ENCODE results near the gene USP6NL.
"Not testable (repeated sequence)": the region's sequence is repeated elsewhere in the genome, so short reads cannot be mapped to it uniquely, and the experiment has no call there.

USP6NL gene

DNA sequence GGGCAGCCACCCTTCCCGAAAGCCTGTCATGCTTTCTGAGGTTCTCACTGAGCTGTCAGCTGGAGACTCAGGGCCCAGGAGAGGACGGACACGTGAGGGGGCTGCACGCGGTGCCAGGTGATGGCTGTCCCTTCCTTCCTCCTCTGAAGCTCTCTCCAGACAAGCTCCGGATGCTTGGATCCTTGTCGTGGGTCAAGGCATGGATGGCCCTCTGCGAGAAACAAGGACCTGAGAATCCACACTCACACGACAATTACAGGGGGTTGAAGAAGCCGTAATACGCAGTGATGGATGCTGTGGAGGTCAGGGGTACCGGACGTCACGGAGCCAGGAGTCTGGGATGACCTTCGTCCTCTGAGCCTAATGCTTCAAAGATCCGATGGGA lies 170.3 kb downstream of the USP6NL start:
- no peak for DNase-seq

DNA sequence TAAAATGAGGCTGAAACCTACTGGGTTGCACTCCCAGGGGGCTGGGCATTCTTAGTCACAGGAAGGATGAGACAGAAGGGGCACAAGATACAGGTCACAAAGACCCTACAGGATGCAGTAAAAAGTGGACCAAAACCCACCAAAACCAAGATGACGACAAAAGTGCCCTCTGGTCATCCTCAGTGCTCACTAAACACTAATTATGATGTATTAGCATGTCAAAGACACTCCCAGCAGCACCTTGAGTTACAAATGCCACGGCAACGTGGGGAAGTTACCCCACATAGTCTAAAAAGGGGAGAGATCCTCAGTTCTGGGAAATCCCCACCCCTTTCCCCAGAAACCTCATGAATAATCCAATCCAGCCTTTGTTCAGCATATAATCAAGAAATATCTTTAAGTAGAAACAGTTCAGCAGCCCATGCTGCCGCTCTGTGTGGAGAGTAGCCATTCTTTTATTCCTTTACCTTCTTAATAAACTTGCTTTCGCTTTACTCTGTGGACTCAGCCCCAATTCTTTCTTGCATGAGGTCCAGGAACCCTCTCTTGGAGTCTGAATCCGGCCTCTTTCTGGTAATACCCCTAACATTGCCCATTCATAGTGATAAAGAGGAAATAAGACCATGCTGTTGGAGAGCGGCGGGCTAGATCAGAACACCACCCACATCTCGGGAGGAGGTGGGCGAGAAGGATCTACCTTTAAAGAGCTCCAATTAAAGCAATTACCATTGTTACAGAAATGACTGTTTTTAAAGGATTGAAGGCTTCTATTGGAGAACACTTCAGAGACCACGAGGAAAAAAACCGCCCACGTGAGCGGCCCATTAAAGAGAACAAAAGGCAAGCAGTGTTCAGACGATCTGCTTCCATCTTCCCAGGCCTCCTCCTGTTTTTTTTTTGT lies 170.9 kb downstream of the USP6NL start:
- no peak for DNase-seq

DNA sequence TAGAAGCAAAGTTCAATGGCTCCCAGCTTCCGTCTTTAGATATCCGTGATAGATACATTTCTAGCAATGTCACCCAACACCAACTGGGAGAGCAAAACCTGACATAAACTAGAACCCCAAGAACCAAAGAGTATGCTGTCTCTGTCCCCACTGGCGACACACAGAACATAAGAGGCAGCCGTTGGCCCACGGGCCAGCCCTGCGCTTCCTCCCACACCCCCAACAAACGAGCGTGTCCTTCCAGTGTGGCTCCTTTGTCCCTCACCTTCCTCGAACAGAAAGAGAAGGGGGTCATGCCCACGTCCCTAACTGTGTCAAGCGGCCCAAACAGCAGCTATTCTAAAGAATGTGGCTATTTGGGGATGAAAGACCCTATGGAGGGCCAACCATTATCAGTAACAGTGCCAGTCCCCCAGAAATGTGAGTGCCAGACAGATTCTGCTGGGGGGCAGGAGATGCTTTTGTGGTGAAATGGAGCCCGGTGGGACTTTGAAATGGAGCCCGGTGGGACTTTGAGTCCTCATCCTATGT lies 171.9 kb downstream of the USP6NL start:
- DNase-seq = no peak

DNA sequence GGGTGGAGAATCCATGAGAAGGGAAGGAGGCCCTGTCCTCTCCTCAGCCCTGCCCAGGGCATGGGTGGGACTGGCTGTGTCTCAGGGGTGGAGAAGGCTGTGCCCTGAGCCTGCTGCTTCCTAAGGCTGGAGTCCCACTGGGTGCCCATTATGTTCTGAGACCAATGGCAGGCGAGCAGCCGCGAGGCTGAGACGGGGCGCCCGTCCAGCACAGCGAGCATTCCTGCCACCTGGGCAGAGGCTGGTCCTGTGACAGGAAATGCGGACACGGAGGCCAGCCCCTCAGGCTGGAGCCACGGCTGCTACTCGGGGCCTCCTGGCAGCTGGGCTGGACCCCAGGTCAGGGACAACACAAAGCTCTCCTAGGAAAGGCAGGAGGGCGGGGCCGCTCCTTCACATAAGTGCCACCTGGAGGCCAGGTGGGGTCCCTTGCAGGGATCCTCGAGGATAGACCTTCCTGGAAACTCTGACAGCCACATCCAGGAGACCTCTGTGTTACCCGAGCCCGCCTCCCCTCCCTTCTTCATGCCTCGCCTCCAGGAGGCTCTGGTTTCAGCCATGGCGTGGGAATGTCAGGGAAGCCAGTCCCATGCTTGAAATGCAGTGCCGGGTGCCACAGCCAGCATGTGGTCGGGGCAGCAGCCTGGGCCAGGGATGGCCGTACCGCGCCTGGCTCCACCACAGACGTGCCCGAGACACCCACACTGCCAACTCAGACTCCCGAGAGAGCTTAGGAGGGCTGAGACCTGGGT lies 173.9 kb downstream of the USP6NL start:
- DNase-seq = peak; percentile 13

DNA sequence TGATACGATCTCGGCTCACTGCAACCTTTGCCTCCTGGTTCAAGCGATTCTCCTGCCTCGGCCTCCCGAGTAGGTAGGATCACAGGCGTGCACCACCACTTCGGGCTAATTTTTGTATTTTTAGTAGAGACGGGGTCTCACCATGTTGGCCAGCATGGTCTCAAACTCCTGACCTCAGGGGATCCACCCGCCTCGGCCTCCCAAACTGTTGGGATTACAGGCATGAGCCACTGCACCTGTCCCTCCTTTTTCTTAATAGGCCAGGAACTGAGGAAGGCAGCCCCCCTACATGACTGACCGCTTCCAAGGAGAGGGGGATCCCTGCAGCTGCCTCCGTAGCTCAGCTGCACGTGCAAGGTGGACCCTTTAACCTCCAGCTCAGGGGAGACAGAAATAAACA lies 175.0 kb downstream of the USP6NL start:
- not testable (repeated sequence) for DNase-seq

DNA sequence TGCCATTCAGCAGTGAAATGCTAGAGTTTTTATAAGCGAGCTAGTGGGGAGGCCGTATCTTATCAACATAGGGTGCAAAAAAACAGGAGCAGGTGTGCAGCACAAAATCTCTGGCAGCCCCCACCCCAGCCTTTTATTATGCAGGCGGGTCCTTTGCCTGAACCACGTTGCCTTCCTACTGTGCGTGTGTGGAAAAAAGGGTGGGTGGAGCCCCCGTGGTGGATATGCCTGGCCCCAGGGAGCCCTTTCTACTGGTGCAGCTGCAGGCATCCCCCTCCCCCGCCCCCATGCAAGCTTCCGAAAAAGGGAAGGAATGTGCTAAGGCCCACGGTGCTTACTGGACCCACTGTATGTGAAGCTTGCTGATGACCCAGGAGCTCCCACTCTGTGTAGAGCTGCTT lies 175.9 kb downstream of the USP6NL start:
- no peak for DNase-seq

DNA sequence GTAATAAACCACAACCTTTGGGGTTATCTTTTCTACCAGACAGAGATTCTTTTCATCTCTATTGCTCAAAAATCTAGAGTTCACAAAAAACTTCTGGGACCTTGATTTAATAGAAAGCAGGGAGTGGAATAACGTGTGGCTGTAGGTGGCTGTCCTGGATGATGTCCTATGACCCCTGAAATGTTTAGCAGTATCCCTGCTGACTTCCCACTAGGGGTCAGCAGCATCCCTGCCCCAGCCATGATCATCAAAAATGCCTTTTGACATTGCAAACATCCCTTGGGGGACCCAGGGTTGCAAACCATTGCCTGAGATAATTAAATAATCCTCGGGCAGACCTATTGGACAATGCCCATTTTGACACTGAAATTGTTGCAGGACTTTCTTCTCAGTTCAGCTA lies 177.1 kb downstream of the USP6NL start:
- DNase-seq = no peak

DNA sequence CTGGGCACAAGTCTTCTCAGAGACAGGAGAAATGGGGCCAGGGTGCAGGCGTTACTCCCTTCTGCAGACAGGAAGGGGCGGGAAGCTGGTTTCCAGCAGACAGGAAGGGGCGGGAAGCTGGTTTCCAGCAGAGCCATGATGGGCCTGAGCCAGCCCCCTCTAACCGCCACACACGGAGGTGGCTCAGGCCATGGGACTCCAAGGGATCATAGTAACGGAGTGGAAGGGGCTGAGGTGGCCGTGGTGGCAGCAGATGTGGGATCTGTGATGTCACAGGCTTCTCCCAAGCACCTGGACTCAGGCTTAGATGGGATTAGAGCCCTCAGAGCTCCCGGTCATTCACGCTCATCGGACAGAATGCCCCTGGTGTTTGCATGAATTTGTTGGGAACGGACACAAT lies 177.8 kb downstream of the USP6NL start:
- DNase-seq = no peak

DNA sequence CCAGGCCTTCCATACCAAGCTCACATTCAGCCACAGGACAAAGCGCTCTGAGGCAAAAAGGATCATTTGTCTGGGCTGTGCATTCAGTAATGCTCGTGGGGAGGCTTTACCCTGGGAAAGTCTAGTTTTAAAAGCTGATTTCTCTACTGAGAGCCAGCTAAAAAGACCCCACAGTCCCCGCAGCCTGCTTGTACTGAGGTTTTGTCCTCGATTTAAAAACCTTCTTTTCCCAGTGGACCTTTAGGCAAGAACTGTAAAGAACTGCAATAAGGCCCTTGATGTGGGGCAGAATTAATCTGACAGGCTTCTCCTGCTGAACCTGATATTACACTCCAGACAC lies 180.3 kb downstream of the USP6NL start:
- DNase-seq = no peak

DNA sequence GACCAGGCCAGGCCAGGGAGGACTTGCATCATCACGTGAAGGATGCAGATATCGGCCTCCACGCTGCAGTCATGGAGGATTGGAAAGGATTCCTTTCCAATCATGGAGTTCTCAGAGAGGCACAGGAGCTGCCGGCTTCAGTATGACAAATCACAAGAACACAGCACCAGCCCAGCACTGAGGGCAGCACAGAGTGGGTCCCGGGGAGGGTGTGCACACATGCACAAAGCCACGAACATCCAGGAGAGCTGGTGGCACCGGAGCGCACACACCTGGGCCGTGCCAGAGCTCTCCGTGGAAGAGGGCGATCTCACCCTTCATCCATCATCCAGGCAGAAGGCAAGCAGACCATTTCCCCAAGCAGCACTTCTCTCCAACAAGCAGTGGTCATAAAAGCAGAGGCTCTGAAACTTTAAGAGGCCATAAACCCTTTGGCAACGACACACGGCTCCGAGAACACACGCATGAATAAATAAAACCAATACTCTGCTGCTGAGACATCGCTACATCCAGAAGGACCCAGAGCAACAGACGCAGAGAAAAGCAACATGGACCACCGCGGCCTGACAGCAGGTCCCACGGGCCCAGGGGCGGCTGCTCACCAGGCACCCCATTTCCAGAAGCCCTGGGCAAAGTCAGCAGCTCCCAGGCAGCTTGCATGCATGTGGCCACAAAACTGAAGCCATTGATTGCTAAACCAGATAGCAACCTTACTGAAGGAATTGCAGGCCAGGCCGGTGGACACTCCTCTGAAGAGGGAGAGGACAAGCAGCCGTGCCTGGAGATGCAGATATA lies 180.8 kb downstream of the USP6NL start:
- DNase-seq = no peak

DNA sequence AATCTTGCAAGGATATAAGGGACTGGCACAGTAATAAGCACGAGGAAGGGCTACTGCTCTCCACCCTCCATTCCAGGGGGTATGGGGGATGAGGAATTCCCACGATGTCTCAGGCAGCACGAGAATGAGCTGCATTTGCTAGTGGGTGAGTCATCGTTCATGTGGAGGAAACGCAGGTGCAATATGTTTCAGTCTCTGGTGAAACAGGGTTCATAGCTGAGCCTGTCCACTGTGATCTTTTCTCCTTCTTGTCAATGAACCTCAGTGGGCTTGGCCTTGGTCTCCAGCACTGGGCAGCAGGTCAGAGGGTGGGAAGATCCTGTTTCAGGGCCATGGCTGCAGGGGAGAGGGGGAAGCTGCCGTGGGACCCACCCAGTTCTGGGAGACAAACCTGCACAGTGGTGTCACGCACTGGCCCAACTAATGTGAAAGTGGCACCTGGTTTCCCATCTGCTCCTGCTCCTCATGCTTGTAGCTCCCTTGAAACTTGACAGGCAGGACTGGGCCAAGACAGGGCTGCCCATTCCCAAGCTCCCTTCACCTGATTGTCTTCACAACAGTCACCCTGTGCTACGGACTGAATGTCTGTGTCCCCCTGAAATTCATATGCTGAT lies 181.9 kb downstream of the USP6NL start:
- DNase-seq = no peak

DNA sequence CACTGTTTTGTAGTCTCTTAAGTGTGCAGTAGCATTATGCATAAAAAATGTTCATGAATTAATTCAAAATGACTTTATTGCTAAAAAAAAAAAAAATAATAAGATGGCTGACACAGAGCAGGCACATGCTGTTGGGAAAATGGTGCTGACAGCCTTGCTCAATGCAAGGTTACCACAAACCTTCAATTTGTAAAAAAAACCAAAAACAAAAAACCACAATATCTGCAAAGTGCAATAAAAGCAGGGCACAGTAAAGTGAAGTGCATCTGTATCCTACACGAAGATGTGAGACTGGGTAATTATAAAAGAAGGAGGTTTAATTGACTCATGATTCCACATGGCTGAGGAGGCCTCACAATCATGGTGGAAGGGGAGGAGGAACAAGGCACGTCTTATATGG lies 185.8 kb downstream of the USP6NL start:
- no peak for DNase-seq

DNA sequence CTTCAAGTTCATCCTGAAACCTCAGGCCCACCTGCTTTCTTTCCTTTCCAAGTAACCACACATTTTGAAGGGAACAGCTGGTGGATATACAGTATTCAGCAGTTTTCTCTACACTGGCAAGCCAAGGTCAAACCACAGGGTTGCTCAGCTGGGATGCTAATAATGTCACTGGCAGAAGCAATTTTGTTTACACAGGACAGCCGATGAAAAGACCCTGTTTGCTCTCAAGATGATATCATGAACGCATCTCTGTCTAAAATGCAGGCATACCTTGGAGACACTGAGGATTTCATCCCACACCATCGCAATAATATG lies 186.2 kb downstream of the USP6NL start:
- DNase-seq = no peak

DNA sequence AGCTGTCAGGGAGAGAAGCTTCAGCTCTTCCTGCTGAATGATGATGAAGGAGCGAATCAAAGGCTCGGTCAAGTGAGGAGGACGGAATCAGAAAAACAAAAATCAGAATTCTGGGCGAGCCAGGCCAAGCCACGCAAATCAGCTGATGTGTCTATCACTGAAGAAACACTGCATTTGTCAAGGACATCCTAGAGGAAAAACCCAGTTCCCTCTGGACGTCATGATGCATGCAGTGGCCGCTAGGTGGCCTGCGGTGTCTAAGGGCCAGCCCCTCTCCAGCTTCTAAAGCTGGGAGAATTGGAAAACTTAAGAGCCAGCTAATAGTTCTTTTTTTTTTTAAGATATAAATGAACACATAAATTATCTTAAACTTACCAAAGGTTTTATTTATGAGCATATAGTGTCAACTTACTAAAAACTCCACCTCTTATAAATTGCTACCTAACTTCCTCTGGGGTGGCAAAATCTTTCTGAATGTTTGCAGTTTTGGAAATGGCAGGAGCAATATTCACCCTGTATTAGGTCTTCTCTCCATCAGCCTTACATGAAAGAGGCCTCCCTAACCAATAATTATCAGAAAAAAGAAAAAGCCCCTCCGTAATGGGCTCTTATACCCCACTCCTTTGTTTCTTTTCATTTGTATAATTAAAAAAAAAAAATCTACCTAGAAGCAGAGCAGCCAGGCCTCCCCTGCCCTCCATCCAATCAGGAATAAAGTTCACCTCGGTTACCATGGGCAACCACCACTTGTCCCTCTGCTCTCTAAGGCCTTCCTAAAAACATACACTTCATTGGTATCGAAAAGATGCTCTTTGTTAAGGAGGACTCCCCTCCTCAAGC lies 186.8 kb downstream of the USP6NL start:
- no peak for DNase-seq

DNA sequence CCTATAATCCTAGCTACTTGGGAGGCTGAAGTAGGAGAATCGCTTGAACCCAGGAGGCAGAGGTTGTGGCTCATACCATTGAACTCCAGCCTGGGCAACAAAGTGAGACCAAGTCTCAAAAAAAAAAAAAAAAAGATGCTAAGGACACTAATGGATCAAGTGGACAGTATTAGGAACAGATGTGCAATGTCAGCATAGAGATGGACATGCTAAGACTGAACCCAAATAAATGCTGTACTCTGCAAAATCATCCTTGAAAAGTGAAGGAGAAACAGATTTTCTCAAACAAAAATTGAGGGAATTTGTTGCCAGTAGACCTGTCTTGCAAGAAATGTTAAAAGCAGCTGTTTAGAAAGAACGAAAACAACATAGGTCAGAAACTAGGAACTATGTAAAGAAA lies 194.5 kb downstream of the USP6NL start:
- no peak for DNase-seq

DNA sequence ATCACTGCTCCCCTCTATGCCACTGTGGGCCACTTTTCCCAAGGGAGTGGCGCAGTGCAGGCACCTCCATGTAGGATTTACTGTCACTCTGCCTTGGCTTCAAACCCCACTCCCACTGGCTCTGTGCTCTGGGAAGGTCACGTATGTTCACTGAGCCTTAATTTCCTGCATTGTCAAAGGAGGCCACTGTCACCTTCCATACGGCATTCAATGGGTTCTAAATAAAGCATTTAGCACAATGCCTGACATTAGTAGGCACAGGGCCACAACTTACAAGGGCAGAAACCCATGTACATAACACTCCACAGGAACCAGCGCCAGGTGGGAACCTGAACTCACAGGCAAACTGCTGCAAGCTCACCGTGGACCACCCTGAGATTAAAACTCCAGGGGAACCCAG lies 196.4 kb downstream of the USP6NL start:
- DNase-seq = no peak

DNA sequence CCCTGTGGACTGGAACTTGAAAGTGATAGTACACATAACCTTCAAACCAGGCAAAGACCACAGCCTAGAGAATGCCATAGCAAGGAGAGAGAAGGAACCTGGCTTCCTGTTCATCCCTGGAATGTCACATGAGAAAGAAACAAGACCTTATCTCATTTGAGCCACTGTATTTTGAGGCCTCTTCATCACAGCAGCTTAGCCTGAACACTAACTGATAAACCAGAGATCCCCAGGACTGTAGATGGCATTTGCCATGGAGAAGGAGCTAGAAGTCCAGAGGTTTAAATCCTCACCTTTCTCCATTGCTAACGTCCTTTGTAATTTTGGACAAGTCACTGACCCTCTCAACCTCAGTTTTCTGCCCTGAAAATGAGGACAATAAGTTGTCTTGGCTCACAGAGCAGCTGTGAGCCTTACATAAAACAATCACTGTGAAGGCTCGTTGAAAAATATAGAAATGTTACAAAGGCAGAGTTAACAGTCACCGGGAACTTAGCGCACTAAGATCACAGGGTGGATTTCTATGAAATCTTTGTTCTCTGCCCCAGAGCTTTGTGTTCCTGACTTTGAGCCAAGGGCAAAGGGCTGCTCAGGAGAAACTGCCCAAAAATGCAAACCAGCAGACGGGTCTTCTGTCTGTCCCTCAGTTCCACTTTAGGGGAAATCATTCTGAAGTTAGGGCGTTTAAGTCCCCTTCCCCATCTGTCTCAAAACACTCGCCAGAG lies 197.0 kb downstream of the USP6NL start:
- no peak for DNase-seq

DNA sequence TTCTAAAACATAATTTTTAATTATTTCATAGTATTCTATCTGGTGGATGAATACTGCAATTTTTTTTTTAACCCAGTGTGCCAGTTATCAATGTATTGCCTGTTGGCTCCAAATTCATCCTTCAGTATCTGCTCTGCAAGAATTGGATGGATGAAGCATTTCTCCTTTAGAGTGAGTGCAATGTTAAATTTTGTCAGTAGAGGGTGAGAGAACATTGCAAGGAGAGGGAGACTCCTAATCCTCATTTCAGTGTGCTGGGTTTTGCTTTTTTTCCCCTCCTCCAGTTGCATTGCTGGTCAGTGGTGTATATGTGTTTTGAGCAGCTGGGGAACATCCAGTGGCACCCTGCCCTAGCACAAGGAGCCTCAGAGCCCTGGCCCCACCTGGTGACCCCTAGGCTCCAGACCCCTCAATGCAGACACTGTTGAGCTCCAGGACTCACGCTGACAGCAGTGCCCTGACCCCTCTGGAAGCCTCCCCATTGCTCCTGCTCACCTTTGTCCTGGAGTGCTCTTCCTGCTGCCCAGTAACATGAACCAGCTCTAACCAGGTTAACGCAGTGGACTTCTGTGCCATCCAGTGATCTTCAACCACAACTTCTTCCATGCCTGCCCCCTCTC lies 199.4 kb downstream of the USP6NL start:
- no peak for DNase-seq

DNA sequence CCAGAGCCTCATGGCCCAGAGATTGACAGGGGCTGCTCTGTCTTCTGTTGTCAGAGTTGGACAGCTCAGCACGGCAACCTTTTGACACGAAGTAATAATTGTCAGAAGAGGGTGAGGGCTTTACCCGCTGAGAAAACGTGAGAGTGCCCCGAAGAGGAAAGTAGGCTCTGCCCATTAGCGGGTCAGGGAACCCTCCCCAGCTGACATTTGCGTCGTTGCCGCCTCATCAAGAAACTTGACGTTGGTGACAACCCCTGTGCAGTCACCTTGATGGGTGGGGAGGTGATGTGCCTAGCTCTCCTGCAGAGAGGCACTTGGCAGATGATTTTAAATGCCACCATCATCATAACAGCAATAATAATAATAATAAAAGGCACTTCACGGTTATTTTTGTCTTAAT lies 202.1 kb downstream of the USP6NL start:
- no peak for DNase-seq

DNA sequence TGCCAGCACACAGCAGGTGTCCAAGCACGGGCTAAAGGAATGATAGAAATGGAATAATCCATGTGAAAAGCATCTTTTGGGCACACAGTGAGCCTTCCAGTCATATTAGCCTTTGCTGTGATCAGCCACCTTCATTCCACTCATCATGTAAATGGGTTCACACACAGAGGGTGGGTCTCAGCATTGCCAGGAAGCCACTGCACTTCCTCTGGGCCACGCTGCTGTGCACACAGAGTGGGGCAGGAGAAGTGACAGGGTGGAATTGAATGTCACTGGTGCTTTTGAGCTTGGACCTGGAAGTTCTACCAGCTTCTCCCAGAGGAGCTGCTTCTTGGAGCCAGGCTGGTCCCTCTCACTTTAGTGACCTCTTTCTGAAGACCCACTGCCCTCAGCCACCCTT lies 203.5 kb downstream of the USP6NL start:
- DNase-seq = no peak

DNA sequence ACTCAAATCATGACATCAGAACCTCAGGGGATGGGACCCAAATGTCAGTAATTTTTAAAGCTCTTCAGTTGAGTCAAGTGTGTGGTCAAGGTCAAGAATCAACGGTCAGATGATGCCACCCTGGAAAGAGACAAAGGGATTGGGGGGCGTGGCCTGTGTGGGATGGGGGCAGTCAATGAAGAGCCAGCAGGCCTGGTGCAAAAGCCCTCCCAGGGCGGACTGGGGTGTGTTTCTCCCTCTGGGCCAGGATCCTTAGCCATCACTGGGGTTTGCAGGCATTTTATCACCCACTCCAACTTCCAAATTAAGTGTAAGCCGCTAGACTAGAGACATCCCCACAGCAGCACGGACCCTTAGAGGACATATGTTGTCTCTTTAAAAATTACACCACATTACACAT lies 204.7 kb downstream of the USP6NL start:
- DNase-seq = no peak
